HG03135 (cell line): ENCODE data around the gene SMURF2.
"Not testable (repeated sequence)": the region's sequence is repeated elsewhere in the genome, so short reads cannot be mapped to it uniquely, and the experiment has no call there.

ENCODE experiments used
- ATAC-seq: cut with Tn5 transposase; IDR thresholded peaks from one replicate; pipeline ENCODE4 v1.9.1; 2021; ENCODE audit warnings: mild to moderate bottlenecking, moderate library complexity; ENCODE audit not compliant: unreplicated experiment

The SMURF2 gene

DNA sequence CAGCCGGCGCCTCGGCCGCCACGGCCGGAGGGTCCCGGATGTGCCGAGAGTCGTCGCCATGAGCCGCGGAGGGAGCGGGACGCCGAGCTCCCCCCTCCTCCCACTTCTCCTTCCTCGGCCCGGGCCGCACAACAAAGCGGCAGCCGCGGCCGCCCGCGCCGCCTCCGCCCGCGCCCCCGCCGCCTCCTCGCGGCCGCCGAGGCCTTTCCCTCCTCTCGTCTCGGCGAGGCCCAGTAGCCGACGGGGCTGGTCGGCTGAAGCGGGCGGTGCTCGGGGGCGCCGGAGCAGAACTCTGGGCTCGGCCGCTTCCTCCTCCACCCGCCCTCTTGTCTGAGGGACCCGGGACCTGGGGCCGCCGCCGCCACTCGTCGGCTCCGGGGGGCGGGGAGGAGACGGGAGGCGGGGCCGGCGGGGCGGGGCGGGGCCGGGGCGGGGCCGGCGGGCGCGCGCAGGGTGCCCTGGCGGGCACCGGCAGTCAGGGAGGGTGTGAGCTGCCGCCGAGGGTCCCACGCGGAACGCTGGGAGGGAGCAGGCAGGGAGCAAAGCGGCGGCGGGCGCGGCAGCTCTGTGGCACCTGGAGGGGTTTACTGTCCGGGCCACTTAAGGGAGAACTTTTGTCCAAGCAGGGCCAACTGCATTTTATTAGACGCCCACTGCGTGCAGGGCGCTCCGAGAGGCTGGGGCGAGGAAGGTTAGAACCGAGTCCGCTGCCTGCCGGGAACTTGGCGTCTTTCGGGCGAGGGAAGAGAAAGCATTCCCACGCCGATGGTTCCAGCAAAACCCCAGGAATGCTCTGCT is at the start of gene SMURF2:
SMURF2 (minus strand) TSS at position 332 of the 798 bp plus-strand sequence. CDS start 427 bp downstream, outside the sequence.
- peak; percentile 75 for ATAC-seq

DNA sequence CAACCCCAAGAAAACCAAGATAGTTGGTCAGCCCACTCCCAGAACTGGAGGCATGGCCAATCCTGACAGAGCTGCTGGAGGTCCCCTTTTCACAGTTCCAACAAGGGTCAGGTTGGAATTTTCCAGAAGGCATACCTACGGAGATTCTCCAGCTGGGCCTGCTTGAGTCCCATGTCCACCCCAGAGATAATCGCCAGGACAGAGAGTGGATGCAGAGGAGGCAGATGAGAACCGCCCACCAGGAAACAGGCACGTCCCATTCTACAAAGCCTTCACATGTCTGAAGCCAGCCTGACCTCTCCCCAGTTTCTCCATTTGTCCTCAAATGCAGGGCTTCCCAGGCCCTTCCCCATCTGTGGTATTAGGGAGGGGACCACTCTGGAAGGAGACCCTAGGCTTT is 47.4 kb upstream of the SMURF2 start:
- no peak for ATAC-seq

DNA sequence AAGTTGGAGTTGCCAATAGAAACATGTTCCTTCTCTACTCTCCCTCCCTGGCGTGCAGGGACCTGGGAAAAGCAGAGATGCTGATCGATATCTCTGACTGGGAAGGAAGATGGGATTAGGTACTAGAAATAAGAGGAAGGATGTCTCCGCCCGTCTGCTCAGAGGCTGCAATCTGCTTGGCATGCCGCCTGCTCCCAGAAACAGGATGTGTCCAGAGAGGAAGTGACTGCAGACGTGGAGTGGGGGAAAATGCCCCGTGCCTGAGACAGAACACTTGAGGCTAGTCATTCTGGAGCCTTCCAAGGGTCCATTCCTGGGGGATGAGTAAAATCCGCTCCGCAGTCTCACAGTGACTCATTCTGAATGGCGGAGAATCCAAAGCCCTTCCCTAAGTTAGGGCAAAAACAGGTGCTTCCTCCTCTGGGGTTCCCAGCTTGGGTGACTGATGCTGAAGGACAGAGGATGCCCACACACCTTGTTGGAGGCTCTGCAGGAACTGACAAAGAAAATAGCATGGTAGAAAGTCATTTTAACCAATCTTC is 45.0 kb upstream of the SMURF2 start:
- no peak for ATAC-seq

DNA sequence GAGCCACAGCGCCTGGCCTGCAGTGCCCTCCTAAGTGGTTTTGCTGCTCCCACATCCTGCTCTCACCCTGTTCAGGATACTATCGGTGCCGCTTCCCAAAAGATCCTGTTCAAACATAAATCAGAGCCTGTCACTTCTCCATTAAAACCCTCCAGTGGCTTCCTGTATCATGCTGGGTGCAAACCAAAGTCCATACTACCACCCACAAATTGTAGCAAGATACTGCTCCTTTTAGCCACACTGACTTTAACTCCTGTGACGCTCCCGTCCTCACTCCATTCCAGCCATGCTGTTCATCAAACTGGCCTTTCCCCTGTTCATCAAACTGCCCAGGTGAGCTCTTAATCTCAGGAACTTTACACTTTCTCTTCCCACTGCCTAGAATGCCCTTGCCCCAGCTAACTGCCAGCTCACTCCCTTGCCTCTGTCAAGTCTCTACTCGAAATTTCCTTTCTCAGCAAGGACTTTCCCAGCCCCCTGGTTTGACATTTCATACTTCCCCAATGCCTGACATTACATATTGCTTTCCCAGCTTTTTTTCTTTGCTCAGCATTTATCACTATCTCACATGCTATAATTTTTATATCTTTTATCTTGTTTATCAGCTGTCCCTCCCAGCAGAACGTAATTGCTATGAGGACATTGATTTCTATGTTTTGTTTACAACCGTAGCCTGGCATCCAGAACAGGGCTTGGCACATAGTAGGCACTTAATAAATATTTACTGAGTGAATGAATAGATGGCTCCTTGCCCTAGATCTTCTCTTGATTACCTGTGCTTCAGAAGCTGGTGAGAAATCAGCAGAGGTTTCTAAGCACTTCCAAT is 44.3 kb upstream of the SMURF2 start:
- no peak for ATAC-seq

DNA sequence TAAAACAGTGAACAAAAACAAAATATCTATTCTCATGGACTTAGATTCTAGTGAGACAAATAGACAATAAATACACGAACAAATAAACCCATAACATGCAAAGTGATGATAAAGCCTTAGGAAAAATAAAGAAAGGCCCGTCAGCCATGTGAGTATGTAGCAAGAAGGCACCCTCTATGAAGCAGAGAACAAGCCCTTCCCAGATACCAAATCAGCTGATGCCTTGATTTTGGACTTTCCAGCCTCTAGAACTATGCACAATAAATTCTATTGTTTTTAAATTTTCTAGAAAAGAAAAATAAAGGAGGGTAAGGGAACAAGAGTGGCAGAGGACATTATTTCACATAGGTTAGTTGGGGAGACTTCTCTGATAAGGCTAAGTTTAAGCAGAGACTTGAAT is 40.7 kb upstream of the SMURF2 start:
- ATAC-seq: no peak

DNA sequence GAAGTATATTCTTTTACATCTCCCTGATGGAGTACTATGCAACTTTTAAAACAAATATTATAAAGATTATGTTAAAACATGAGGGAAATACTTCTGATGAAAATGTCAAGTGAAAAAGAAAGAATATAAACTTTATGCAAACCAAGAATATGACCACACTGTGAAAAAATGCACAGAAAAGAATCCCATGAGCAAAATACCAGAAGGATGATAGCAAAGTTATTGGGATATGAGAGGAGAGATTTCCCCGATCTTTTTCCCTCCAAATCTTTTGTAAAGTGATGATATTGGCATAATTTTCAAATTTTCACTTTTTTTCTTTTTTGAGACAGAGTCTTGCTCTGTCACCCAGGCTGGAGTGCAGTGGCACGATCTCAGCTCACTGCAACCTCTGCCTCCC is 36.6 kb upstream of the SMURF2 start:
- no peak for ATAC-seq

DNA sequence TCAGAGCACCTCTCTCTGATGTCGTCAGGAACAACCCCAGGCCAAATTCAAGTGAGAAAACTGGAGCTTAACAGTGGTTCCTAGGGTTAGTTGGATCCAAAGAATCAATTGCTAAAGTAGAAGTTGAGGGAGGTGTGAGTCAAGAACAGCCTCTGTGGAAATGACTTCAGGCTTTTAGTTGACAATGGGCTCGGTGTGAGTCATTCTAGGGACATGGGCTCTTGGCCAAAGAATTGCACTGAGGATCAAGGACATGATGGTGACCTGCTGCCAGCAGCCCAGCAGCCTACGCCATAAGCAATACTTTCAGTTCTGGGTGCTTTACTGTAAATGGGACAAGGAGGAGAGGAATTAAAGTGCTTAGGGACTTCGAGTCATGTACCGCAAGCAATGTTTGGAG is 32.1 kb upstream of the SMURF2 start:
- ATAC-seq: no peak

DNA sequence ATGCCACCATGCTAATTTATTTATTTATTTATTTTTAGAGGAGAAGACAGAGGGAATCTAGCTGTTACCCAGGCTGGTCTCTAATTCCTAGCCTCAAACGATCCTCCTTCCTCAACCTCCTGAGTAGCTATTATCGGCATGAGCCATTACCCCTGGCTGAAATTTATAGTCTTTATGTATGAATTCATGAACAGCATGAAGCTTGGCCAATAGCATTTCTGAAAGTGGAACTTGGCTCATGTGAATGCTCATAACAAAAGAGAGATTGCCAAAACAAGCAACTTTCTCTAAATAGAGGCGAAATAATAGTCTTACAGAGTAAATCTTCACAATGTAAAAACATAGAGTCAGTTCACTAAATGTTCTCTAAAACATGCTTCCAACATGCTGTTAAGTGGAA is 30.1 kb upstream of the SMURF2 start:
- ATAC-seq: no peak

DNA sequence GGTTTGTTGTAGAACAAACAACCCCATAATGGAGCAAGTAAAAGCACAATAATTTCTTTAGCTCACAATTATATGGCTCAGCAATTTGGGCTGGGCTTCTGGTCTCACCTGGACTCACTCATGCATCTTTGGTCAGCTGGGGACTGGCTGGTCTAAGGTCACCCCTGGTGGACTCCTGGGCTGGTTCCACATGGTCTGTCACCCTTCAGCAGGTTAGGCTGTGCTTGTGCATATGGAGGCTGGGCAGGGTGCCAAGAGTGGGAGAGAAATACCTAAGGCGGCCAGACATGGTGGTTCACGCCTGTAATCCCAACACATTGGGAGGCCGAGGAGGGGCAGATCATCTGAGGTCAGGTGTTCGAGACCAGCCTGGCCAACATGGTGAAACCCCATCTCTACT is 27.0 kb upstream of the SMURF2 start:
- no peak for ATAC-seq

DNA sequence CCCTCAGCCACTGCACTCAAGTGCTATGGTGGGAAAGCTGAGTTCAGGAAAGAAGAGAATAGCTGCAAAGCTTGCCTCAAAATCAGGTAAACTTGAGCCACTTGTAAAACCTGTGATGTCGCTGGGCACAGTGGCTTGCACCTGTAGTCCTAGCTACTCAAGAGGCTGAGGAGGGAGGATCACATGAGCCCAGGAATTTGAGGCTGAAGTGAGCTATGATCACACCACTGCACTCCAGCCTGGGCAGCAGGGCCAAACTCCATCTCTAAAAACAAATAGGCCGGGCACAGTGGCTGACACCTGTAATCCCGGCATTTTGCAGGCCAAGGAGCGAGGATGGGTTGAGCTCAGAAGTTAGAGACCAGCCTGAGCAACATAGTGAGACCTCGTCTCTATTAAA is 26.4 kb upstream of the SMURF2 start:
- no peak for ATAC-seq

DNA sequence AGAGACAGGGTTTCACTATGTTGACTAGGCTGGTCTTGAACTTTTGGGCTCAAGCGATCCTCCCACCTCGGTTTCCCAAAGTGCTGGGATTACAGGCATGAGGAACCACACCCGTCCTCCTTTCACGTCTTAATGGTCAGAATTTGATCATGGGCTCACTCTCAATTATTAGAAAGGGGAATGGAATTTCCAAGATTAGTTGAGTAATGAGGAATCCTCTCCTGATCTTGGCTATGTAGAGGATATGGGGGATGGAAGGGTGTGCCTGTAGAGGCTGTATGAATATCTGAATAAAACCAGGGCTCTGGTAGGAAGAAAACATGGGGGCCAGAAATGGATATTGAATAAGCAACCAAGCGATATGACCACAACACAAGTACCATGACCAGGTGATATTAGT is 25.9 kb upstream of the SMURF2 start:
- no peak for ATAC-seq

DNA sequence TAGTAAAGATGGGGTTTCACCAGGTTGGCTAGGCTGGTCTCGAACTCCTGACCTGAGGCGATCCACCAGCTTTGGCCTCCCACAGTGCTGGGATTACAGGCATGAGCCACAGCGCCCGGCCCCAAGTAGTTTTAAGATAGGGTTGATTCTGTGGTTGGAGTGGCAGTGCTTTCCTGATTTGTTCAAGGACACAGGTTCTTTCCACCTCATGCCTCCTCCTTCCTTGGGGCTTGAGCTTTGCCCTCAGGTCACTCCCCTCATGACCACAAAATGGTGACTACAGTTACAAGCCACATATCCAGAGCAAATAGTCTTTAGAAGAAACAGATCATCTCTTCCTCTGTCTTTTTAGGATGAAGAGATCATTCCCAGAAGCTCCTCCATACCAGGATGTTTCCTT is 25.3 kb upstream of the SMURF2 start:
- no peak for ATAC-seq

DNA sequence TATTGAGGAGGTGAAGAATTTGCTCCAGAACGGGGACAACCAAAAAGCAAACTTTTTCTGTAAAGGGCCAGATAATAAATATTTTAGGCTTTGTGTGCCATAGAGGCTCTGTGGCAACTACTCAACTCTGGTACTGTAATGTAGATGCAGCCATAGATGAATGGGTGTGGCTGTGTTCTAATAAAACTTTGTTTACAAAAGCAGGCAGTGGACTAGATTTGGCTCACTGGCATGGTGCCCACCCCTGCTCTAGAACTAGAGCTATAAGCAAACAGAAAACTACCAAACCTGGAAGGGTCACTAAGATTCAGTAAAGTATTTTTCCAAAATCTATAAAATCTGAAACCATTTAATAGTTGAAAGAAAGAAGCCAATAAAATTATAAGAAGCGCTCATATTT is 24.6 kb upstream of the SMURF2 start:
- no peak for ATAC-seq

DNA sequence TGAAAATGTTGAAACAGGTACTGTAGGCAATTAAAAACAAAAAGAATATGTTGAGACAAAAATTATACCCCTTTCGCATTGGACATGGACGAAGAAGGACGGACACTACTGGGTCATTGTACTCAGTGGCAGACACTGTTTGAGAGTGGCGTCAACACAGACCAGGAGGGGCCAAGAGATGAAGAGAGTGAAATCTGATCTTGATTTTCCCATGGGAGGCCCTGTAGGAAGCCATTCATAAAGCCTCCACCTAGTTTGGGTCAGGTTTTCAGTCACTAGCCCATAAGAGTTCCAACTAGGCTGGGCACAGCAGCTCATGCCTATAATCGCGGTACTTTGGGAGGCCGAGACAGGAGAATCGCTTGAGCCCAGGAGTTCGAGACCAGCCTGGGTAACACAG is 23.6 kb upstream of the SMURF2 start:
- ATAC-seq: no peak

DNA sequence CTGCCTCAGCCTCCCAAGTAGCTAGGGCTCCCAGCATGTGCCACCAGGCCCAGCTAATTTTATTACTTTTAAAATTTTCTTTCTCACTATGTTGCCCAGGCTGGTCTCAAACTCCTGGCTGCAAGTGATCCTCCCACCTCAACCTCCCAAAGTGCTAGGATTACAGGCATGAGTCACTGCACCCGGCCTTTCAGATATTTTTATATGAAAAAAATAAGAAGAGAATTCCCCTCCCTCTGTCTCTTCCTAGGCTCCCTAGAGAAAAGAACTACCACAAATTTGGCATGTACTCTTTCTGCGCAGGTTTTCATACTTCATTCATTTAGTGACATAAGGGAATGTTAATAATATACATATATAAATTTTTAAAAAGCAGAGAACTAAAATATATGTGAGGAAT is 21.7 kb upstream of the SMURF2 start:
- no peak for ATAC-seq

DNA sequence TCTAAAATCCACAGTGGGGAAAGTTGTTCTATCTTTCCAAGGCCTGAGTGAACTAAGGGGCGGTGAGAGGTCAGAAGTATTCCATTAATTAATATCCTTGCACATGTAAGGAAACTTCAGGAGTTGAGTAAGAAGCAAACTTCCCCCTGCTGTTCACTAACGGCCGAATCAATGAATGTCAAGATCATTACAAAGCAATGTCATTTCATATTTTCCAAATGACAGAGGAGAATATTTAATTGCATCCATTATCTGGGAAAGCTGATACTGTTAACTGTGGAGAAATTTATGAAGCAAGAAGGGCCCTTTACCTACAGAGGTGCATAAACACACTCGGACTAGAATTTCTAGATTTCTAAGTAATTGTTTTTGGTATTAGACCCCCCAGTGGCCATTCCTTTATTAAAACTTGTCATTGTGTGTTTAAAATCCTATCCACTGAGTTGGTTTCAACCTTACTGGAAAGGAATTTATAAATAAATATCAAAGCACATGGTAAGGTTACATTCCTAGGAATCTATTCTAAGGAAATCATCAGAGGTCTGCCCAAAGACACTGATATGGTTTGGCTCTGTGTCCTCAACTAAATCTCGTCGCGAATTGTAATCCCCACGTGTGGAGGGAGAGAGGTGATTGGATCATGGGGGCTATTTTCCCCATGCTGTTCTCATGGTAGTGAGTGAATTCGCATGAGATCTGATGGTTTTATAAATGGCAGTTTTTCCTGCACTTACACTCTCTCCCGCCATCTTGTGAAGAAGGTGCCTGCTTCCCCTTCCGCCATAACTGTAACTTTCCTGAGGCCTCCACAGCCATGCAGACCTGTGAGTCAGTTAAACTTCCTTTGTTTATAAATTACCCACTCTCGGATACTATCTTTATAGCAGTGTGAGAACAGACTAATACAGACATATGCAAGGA is 20.4 kb upstream of the SMURF2 start:
- ATAC-seq: no peak

DNA sequence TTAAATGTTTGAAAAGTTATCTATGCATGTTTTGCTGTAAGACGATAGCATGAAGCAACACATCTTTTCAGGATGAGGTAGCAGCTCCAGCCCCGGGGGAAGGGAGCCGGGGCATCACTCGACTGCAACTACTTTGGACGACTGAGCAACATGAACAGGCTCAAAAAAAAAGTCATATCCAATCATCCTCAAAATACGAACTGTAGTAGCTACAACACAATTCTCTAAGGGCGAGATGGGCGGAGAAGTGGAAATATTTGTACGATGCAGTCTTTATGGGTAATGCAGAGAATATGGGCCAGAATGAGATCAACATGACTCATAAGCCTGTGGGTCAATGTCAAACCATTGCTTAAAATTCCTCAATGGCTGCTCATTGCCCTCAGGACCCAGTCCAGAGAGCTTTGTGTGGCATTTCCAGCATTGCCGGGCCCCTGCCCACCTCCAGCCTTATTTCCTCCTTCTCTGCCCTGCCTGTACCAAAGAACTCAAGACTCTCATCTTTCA is 17.7 kb upstream of the SMURF2 start:
- no peak for ATAC-seq

DNA sequence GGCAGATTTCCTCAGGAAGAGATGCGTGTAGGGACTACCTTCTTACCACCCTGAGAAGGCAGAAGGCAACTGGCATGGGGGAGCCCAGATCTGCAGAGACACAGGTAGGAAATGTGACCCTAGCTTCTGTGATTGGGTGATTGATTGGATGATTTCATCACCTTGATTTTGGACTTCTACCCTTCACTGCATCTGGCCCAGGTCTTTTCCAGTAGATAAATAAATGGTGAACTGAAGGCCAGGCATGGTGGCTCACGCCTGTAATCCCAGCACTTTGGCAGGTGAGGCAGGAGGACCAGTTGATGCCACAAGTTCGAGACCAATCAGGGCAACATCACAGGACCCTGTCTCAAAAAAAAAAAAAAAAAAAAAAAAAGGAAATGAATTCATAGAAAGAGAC is 14.7 kb upstream of the SMURF2 start:
- ATAC-seq: no peak

DNA sequence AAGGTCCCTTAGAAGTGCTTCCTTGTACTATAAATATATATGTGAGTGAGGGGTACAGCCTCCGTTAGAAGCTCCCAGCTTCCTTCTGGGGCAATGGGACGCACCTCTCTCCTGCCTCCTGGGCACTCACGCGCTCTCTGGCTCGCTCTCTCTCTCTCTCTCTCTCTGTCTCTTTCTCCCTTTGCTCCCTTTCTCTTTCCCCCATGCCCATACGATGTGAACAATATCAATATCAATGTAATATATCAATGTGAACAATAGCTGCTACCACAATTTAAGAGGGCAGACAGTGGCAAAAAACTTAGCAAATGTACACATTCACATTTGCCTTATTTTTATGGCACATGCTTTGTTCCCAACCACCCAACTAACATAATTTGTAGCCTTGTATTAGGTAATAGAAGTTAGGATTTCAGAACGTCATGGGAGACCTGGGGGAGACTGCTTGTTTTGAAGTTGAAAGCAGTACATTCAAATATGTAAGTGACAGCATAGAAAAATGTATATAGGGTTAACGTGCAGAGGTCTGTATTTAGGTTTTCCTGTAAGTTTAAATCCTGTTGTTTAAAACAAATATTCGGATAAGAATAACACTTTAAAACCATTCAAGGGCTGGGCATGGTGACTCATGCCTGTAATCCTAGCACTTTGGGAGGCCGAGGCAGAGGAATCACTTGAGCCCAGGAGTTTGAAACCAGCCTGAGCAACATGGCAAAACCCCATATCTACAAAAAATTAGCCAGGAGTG is 8.9 kb upstream of the SMURF2 start:
- not testable (repeated sequence) for ATAC-seq
